ENCODE measurements around the gene SOX5.

DNA sequence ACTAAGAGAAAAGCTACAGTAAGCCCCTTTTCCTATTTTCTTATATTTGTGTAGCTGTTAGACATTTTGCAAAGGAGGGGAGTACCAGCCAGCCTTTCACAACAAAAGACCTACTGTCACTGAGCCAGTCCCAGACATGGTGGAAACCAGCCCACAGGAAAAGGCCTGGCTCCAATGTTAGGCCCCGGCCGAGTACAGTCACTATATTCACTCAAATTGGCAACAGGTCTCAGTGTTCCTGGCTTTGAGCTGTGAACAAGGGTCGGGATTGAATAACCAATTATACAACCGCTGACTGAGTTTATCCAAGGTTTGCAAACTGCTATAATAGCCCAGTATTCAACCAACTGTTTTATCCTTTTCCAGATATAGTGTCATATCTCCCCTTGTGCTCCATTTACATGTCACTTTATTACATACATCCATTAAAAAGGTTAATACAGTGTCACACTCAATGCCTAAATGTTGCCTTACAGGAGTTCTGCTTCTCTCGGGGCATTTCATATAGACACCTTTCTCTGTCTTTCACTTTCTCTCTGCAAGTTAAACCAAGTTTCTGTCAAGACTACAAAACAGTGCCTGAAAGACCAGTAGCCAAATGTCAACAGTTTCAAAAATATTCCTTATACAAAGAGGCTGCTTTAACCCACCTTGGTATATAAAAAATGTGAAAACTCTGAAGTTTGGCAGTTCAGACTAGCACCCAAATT lies 178.1 kb downstream of the SOX5 start:
- TF ChIP-seq EZH2 (IDR thresholded peaks at IDR 0.05) (no peak), POLR2A (IDR thresholded peaks at IDR 0.05; ENCODE audit: borderline replicate concordance, extremely low read depth, insufficient read depth, insufficient read length) (no peak), ZNF274 (IDR thresholded peaks at IDR 0.05; ENCODE audit: low read depth, low read length) (no peak), RAD21 (IDR thresholded peaks at IDR 0.05; ENCODE audit: low read depth) (no peak), MAX (IDR thresholded peaks at IDR 0.05) (no peak), POLR2AphosphoS5 (IDR thresholded peaks at IDR 0.05; ENCODE audit: low read depth, low read length) (no peak), EZH2phosphoT487 (IDR thresholded peaks at IDR 0.05; ENCODE audit: borderline replicate concordance) (no peak), YY1 (IDR thresholded peaks at IDR 0.05; ENCODE audit: extremely low read depth, insufficient replicate concordance, low read depth, low read length) (no peak), CTCF (IDR thresholded peaks at IDR 0.05 in 2 of 3, conservative IDR thresholded peaks at IDR 0.05 in 1 of 3; ENCODE audit: borderline replicate concordance in 1 of 3, insufficient read depth in 1 of 3, low read depth in 2 of 3, low read length in 2 of 3) (no peak)
